SK-N-SH treated with all-trans-retinoic acid at 6 μM for 48 hours (cell line): Measurements from ENCODE around the gene POLD4.

ENCODE experiments used
- ATAC-seq: fragments of 200-7000 bp; cut with Tn5 transposase; 3 replicates; pipeline ENCODE4 v1.9.1; 2020; ENCODE audit warnings: mild to moderate bottlenecking, moderate library complexity
- ARNTL ChIP-seq: fragments of 450-650 bp; formaldehyde crosslinking; IDR thresholded peaks from 2 replicates; pipeline ENCODE4 v1.5.0; 2020; ENCODE audit warnings: low read depth, mild to moderate bottlenecking, moderate library complexity, borderline replicate concordance
- ESRRG ChIP-seq: fragments of 250-450 bp; sonication (Bioruptor Pico); IDR thresholded peaks from 2 replicates; pipeline ENCODE4 v1.6.1; 2021; ENCODE audit warnings: mild to moderate bottlenecking
- GLIS3 ChIP-seq: fragments of 250-450 bp; sonication (Bioruptor Pico); IDR thresholded peaks from 2 replicates; pipeline ENCODE4 v1.5.0; 2020; ENCODE audit warnings: mild to moderate bottlenecking, moderate library complexity
- ISL1 ChIP-seq: fragments of 250-450 bp; sonication (Bioruptor Pico); IDR thresholded peaks from 2 replicates; pipeline ENCODE4 v2.1.2; 2022; ENCODE audit warnings: mild to moderate bottlenecking, moderate library complexity
- OSR1 ChIP-seq: fragments of 250-450 bp; sonication (Bioruptor Pico); IDR thresholded peaks from 2 replicates; pipeline ENCODE4 v1.8.0; 2022; ENCODE audit warnings: moderate library complexity, mild to moderate bottlenecking, inconsistent platforms
- PPARA ChIP-seq: fragments of 250-450 bp; sonication (Bioruptor Pico); IDR thresholded peaks from 2 replicates; pipeline ENCODE4 v1.5.0; 2020; ENCODE audit warnings: mild to moderate bottlenecking, borderline replicate concordance
- RARB ChIP-seq: fragments of 250-450 bp; sonication (Bioruptor Pico); IDR thresholded peaks from 2 replicates; pipeline ENCODE4 v1.8.0; 2021; ENCODE audit warnings: mild to moderate bottlenecking, moderate library complexity
- SNAI2 ChIP-seq: fragments of 250-450 bp; sonication (Bioruptor Pico); IDR thresholded peaks from 2 replicates; pipeline ENCODE4 v1.5.0; 2020; ENCODE audit warnings: mild to moderate bottlenecking, moderate library complexity
- TCF4 ChIP-seq: fragments of 250-450 bp; sonication (Bioruptor Pico); IDR thresholded peaks from 2 replicates; pipeline ENCODE4 v1.8.0; 2021; ENCODE audit warnings: mild to moderate bottlenecking, moderate library complexity, borderline replicate concordance
- TOX ChIP-seq: fragments of 250-450 bp; sonication (Bioruptor Pico); IDR thresholded peaks from 2 replicates; pipeline ENCODE4 v1.8.0; 2021; ENCODE audit warnings: mild to moderate bottlenecking, moderate library complexity, borderline replicate concordance
- ZC3H10 ChIP-seq: fragments of 250-450 bp; sonication (Bioruptor Pico); IDR thresholded peaks from 2 replicates; pipeline ENCODE4 v1.5.1; 2021; ENCODE audit warnings: mild to moderate bottlenecking, moderate library complexity
- ZFP3 ChIP-seq: fragments of 250-450 bp; sonication (Bioruptor Pico); IDR thresholded peaks from 2 replicates; pipeline ENCODE4 v1.5.0; 2020; ENCODE audit warnings: mild to moderate bottlenecking, moderate library complexity
- ZFP30 ChIP-seq: fragments of 450-650 bp; formaldehyde crosslinking; IDR thresholded peaks from 2 replicates; pipeline ENCODE4 v1.5.0; 2022; ENCODE audit warnings: mild to moderate bottlenecking, moderate library complexity
- ZNF565 ChIP-seq: fragments of 450-650 bp; formaldehyde crosslinking; conservative IDR thresholded peaks from 2 replicates; pipeline ENCODE4 v1.5.0; 2020; ENCODE audit warnings: low read depth, mild to moderate bottlenecking, moderate library complexity
- ZNF70 ChIP-seq: fragments of 450-650 bp; formaldehyde crosslinking; IDR thresholded peaks from 2 replicates; pipeline ENCODE4 v1.5.0; 2020; ENCODE audit warnings: mild to moderate bottlenecking, moderate library complexity
- ZNF8 ChIP-seq: fragments of 450-650 bp; formaldehyde crosslinking; IDR thresholded peaks from 2 replicates; pipeline ENCODE4 v1.5.0; 2020; ENCODE audit warnings: mild to moderate bottlenecking, moderate library complexity
- TF ChIP-seq, protein P1 (sequence below): fragments of 250-450 bp; sonication (Bioruptor Pico); IDR thresholded peaks from 2 replicates; pipeline ENCODE4 v1.5.1; 2020; ENCODE audit warnings: low read depth, mild to moderate bottlenecking, moderate library complexity
- TF ChIP-seq, protein P2 (sequence below): fragments of 250-450 bp; sonication (Bioruptor Pico); IDR thresholded peaks from 2 replicates; pipeline ENCODE4 v1.5.1; 2021; ENCODE audit warnings: mild to moderate bottlenecking, moderate library complexity
- TF ChIP-seq, protein P3 (sequence below): fragments of 250-450 bp; sonication (Bioruptor Pico); IDR thresholded peaks from 2 replicates; pipeline ENCODE4 v1.8.0; 2020; ENCODE audit warnings: mild to moderate bottlenecking, moderate library complexity, borderline replicate concordance
- TF ChIP-seq, protein P4 (sequence below): fragments of 250-450 bp; sonication (Bioruptor Pico); IDR thresholded peaks from 2 replicates; pipeline ENCODE4 v1.5.0; 2020; ENCODE audit warnings: mild to moderate bottlenecking, moderate library complexity
- TF ChIP-seq, protein P5 (sequence below): fragments of 250-450 bp; sonication (Bioruptor Pico); IDR thresholded peaks from 2 replicates; pipeline ENCODE4 v1.8.0; 2021; ENCODE audit warnings: low read depth, mild to moderate bottlenecking, moderate library complexity, borderline replicate concordance

POLD4 gene

DNA sequence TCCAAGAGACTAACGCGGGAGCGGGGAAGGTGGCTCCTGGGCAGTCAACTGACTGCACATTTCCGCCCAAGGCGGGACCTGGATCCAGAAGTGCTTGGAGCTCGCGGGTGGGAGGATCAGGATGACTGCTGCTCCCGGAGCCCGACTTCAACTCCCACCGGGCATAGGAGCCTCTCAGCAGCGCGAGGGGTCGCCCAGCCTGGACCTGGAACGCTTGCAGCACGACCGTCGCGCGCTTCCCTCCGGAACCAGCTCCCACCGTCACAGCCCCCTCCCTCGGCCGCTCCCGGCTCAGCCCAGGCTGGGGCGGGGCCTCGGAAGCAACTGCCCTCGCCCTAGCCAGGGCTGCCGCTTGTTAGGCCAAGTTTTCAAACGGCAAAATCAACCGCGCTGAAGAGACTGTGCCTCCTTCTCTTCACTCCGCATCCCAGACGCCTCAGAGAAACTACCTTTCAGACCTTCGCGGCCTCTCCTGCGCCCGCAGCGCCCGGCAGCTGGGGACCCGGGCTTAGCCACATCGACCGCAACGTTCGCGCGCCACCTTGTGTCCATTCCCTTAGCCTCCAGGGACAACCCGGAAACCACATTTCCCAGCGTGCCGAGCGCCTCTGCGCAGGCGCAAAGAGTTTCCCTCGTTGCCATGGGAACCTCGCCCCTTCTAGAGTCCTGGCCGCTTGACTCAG is 36.0 kb downstream of the POLD4 start:
- ATAC-seq = peak; percentile 90

DNA sequence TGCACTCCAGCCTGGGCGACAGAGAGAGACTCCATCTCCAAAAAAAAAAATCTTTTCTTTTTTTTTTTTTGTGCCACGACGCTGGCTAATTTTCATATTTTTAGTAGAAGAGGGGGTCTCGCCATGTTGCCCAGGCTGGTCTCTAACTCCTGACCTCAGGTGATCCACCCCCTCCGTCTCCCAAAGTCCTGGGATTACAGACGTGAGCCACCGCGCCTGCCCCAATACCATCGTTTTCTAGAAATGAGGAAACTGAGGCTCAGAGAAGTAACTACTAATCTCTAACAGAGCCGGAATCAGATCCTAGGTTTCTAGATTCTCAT is 36.5 kb downstream of the POLD4 start:
- ATAC-seq = peak; percentile 3
- TF ChIP-seq ZNF70 (CRISPR knock-in tag) (no peak), ZC3H10 (no peak), ISL1 (CRISPR knock-in tag) (no peak), PPARA (CRISPR knock-in tag) (no peak)
- TF ChIP-seq, protein P1, sequence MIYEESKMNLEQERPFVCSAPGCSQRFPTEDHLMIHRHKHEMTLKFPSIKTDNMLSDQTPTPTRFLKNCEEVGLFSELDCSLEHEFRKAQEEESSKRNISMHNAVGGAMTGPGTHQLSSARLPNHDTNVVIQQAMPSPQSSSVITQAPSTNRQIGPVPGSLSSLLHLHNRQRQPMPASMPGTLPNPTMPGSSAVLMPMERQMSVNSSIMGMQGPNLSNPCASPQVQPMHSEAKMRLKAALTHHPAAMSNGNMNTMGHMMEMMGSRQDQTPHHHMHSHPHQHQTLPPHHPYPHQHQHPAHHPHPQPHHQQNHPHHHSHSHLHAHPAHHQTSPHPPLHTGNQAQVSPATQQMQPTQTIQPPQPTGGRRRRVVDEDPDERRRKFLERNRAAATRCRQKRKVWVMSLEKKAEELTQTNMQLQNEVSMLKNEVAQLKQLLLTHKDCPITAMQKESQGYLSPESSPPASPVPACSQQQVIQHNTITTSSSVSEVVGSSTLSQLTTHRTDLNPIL = no peak
- TF ChIP-seq, protein P2, sequence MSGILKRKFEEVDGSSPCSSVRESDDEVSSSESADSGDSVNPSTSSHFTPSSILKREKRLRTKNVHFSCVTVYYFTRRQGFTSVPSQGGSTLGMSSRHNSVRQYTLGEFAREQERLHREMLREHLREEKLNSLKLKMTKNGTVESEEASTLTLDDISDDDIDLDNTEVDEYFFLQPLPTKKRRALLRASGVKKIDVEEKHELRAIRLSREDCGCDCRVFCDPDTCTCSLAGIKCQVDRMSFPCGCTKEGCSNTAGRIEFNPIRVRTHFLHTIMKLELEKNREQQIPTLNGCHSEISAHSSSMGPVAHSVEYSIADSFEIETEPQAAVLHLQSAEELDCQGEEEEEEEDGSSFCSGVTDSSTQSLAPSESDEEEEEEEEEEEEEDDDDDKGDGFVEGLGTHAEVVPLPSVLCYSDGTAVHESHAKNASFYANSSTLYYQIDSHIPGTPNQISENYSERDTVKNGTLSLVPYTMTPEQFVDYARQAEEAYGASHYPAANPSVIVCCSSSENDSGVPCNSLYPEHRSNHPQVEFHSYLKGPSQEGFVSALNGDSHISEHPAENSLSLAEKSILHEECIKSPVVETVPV (CRISPR knock-in tag) = no peak

More for the DNA sequence above, 36.0 kb downstream of the POLD4 start:
- no peak for TF ChIP-seq TOX (CRISPR knock-in tag)
- TF ChIP-seq ZFP3 = 0 out of 2 replicates have a peak, but pooled peaks have one; percentile 46

DNA sequence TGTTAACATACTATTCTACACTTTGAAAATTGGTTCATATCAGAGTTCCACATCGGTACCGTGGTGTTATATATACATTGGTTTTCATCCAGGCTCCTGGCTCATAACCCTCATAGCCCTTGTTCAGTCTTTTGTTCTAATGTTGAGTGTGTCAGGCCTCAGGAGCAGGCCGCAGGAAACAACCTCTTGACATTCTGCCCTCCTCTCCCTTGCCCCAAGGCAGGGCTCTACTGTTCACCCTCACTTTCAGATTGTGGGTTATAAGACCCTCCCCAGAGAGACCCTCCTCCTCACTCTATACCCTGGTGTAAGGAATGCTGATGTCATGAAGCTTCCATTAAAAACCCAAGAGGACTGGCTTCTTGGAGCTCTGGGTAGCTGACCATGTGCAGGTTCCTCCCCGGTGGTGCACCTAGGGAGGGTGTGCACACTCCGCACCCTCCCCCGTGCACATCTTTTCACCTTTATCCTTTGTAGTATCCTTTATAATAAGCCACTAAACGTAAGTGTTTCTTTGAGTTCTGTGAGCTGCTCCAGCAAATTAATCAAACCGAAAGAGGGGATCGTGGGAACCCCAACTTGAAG is 37.9 kb downstream of the POLD4 start:
- no peak for ATAC-seq
- TF ChIP-seq OSR1 (CRISPR knock-in tag) = no peak
- TF ChIP-seq, protein P1 = no peak
- TF ChIP-seq ZC3H10 = no peak
- TF ChIP-seq TCF4 = no peak
- TF ChIP-seq ZNF565 (CRISPR knock-in tag) = no peak
- no peak for TF ChIP-seq ZFP30 (CRISPR knock-in tag)
- no peak for TF ChIP-seq ZNF8 (CRISPR knock-in tag)
- no peak for TF ChIP-seq PPARA (CRISPR knock-in tag)
- TF ChIP-seq RARB (CRISPR knock-in tag) = no peak
- TF ChIP-seq, protein P2 (CRISPR knock-in tag) = no peak

DNA sequence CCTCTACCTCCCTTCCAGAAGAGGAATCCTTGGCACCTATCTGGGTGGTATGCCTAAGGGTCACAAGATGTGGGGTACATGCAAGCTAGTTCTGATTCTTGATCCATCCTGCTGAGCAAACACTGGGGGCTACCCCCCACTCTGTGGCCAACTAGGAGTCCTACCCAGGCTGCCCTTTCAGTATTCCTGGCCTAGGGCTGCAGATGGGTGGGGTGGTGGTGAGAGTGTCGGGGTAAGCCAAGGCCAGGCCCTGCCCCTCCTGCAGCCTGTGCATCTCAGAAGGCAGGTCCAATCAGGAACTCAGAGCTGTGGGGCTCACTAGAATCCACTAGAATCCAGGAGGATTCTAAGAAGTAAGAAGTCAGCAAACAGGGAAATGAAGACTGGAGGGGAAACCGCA is 39.1 kb downstream of the POLD4 start:
- TF ChIP-seq, protein P3, sequence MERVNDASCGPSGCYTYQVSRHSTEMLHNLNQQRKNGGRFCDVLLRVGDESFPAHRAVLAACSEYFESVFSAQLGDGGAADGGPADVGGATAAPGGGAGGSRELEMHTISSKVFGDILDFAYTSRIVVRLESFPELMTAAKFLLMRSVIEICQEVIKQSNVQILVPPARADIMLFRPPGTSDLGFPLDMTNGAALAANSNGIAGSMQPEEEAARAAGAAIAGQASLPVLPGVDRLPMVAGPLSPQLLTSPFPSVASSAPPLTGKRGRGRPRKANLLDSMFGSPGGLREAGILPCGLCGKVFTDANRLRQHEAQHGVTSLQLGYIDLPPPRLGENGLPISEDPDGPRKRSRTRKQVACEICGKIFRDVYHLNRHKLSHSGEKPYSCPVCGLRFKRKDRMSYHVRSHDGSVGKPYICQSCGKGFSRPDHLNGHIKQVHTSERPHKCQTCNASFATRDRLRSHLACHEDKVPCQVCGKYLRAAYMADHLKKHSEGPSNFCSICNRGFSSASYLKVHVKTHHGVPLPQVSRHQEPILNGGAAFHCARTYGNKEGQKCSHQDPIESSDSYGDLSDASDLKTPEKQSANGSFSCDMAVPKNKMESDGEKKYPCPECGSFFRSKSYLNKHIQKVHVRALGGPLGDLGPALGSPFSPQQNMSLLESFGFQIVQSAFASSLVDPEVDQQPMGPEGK (CRISPR knock-in tag) = no peak
- TF ChIP-seq ZNF8 (CRISPR knock-in tag) (no peak), TCF4 (no peak), ESRRG (no peak), ZC3H10 (no peak), ISL1 (CRISPR knock-in tag) (no peak), ZFP3 (no peak), SNAI2 (CRISPR knock-in tag) (no peak), TOX (CRISPR knock-in tag) (no peak), RARB (CRISPR knock-in tag) (no peak), ZNF70 (CRISPR knock-in tag) (no peak), ARNTL (CRISPR knock-in tag) (no peak), GLIS3 (no peak)
- TF ChIP-seq, protein P1 = no peak
- TF ChIP-seq, protein P4, sequence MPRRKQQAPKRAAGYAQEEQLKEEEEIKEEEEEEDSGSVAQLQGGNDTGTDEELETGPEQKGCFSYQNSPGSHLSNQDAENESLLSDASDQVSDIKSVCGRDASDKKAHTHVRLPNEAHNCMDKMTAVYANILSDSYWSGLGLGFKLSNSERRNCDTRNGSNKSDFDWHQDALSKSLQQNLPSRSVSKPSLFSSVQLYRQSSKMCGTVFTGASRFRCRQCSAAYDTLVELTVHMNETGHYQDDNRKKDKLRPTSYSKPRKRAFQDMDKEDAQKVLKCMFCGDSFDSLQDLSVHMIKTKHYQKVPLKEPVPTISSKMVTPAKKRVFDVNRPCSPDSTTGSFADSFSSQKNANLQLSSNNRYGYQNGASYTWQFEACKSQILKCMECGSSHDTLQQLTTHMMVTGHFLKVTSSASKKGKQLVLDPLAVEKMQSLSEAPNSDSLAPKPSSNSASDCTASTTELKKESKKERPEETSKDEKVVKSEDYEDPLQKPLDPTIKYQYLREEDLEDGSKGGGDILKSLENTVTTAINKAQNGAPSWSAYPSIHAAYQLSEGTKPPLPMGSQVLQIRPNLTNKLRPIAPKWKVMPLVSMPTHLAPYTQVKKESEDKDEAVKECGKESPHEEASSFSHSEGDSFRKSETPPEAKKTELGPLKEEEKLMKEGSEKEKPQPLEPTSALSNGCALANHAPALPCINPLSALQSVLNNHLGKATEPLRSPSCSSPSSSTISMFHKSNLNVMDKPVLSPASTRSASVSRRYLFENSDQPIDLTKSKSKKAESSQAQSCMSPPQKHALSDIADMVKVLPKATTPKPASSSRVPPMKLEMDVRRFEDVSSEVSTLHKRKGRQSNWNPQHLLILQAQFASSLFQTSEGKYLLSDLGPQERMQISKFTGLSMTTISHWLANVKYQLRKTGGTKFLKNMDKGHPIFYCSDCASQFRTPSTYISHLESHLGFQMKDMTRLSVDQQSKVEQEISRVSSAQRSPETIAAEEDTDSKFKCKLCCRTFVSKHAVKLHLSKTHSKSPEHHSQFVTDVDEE (CRISPR knock-in tag) = no peak
- TF ChIP-seq, protein P5, sequence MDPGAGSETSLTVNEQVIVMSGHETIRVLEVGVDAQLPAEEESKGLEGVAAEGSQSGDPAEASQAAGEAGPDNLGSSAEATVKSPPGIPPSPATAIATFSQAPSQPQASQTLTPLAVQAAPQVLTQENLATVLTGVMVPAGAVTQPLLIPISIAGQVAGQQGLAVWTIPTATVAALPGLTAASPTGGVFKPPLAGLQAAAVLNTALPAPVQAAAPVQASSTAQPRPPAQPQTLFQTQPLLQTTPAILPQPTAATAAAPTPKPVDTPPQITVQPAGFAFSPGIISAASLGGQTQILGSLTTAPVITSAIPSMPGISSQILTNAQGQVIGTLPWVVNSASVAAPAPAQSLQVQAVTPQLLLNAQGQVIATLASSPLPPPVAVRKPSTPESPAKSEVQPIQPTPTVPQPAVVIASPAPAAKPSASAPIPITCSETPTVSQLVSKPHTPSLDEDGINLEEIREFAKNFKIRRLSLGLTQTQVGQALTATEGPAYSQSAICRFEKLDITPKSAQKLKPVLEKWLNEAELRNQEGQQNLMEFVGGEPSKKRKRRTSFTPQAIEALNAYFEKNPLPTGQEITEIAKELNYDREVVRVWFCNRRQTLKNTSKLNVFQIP = no peak
- ATAC-seq = no peak
